Right lobe of liver (tissue), 6 donors: ENCODE measurements around the gene RAF1. TPM values are rescaled to one million over a fixed set of nuclear protein-coding genes. Genes with fewer than 3 reads are reported as not detected.
"Not testable (repeated sequence)": the region's sequence is repeated elsewhere in the genome, so short reads cannot be mapped to it uniquely, and the experiment has no call there.

Experiments used
- ATAC-seq, 4 donors: fragments of 200-7000 bp; cut with Tn5 transposase; one replicate each; pipeline ENCODE4 v1.9.1; 2020; ENCODE audit warnings: mild to moderate bottlenecking in 4 of 4, moderate library complexity in 4 of 4
- DNase-seq, 3 donors: peaks; one replicate each; pipeline ENCODE4 v3.0.0-alpha.2; 2020
- H3K27ac ChIP-seq, 3 donors: fragments of 200-600 bp; one replicate each; pipeline ENCODE4 v1.8.0; 2022
- H3K27me3 ChIP-seq, 2 donors: fragments of 200-600 bp; one replicate each; pipeline ENCODE4 v1.8.0; 2022
- H3K36me3 ChIP-seq, 4 donors: fragments of 200-600 bp; sonication (generic) in 1 of 4; one replicate each; pipeline versions ENCODE4 v1.5.1 to v1.8.0; 2017 to 2022; ENCODE audit warnings: control low read depth in 1 of 4
- H3K4me1 ChIP-seq, 4 donors: fragments of 200-600 bp; sonication (generic) in 1 of 4; one replicate each; pipeline versions ENCODE4 v1.5.1 to v1.8.0; 2017 to 2022; ENCODE audit warnings: control low read depth in 1 of 4
- H3K4me3 ChIP-seq, 3 donors: fragments of 200-600 bp; one replicate each; pipeline ENCODE4 v1.8.0; 2022
- H3K9me3 ChIP-seq, 4 donors: fragments of 200-600 bp; sonication (generic) in 1 of 4; one replicate each; pipeline versions ENCODE4 v1.5.1 to v1.8.0; 2017 to 2022; ENCODE audit warnings: control low read depth in 1 of 4
- CTCF ChIP-seq, 4 donors: fragments of 200-600 bp in 3 of 4; fragments of 450-650 bp in 1 of 4; IDR thresholded peaks; one replicate each; pipeline versions ENCODE4 v1.5.1 to v1.8.0; 2016 to 2022; ENCODE audit warnings: antibody characterized with exemption in 4 of 4, mild to moderate bottlenecking in 2 of 4
- POLR2A ChIP-seq: fragments of 450-650 bp; IDR thresholded peaks from one replicate; pipeline ENCODE4 v1.6.1; 2017; ENCODE audit warnings: antibody characterized with exemption, mild to moderate bottlenecking
- WGBS: methylation state at CpG from one replicate; pipeline ENCODE4 v1.1.6; 2018; ENCODE audit warnings: low coverage, low lambda C conversion rate; ENCODE audit not compliant: insufficient coverage; ENCODE audit errors: missing lambda C conversion rate; 5-methylcytosine and 5-hydroxymethylcytosine counted together
- intact Hi-C, 2 donors: fragments of 100-400 bp; cut with DNase I; formaldehyde crosslinking; loops; one replicate each; pipeline versions ENCODE4 v1.11.2 to v1.14.1; 2022
- total RNA-seq, 6 experiments: library from RNA; depleted of rRNA in 2 of 6; stranded (reverse); fragments of >200 nt in 2 of 6; fragmentation: NEBNext Ultra II Directional in 3 of 6; extraction: Animal tissue kit (Norgen Biotek cat#: 25700) in 3 of 6; gene quantifications; one replicate each; pipeline versions ENCODE4 v1.1.0 to v1.2.4, GENCODE V29; 2016 to 2023
- donor health status: DM: no; HTN: yes; CAD: no.
- donor health status: DM: no; HTN: no; CAD: no.
- donor health status: DM: no; HTN: no; CAD: no.
- donor health status: DM: no; HTN: yes; CAD: no.
- donor health status: DM: no; HTN: yes; CAD: no.

Gene RAF1
- total RNA-seq, 6 experiments from 2014 or later: 55.7 to 72.8 (median 60.4) TPM

- Histone ChIP-seq H3K27me3 (peaks cover 0 to 4% of the 10 kb centered on the region in 2 donors), H3K27ac (no peak overlapping the region), H3K4me1 (peaks cover 0 to 32% (median 5%) of the 10 kb centered on the region in 4 donors), H3K36me3 (no peaks in the 10 kb centered on the region), H3K4me3 (peak overlapping the region; percentile 19 to 45 (median 28)), H3K9me3 (no peaks in the 10 kb centered on the region)
- no peak for TF ChIP-seq CTCF (IDR thresholded peaks at IDR 0.05)
- no peak for TF ChIP-seq POLR2A
- no peak for ATAC-seq
- DNase-seq: peak in 1 of 3 donors; percentile 23
- WGBS: 6% methylated on average over 25 of the region's 26 CpGs
- intact Hi-C loops: no loop called here
Measured at GRCh38 chr3:12553921-12554391, 110.0 kb downstream of the RAF1 start.

- no peaks in the 10 kb centered on the region for H3K36me3 ChIP-seq
- ATAC-seq (no peak), DNase-seq (no peak)
- no peak overlapping the region for H3K27ac ChIP-seq
- no peak for TF ChIP-seq POLR2A
- no peak for TF ChIP-seq CTCF (IDR thresholded peaks at IDR 0.05)
- peaks cover 0 to 10% (median 0%) of the 10 kb centered on the region in 4 donors for H3K4me1 ChIP-seq
- peaks cover 0 to 4% of the 10 kb centered on the region in 2 donors for H3K27me3 ChIP-seq
- intact Hi-C loops: no loop called here
- no peaks in the 10 kb centered on the region for H3K9me3 ChIP-seq
- no peak overlapping the region for H3K4me3 ChIP-seq
- WGBS: 60% methylated on average over 7 of the region's 7 CpGs
Measured at GRCh38 chr3:12549971-12550760, 113.8 kb downstream of the RAF1 start.

GRCh38 chr3:12545473-12545791 is 118.5 kb downstream of the RAF1 start, which contains the start of gene MKRN2OS:
MKRN2OS (minus strand) TSS chr3:12545499; CDS start chr3:12545464, 35 bp downstream.
- Histone ChIP-seq H3K9me3 (no peaks in the 10 kb centered on the region), H3K4me3 (no peak within 1 kb of the TSS), H3K4me1 (no peaks in the 10 kb centered on the region), H3K36me3 (no peaks in the 10 kb centered on the region), H3K27ac (no peak within 1 kb of the TSS), H3K27me3 (no peaks in the 10 kb centered on the region)
- ATAC-seq (peak; percentile 28 to 85 (median 50)), DNase-seq (no peak)
- intact Hi-C loops: no loop called here
- TF ChIP-seq CTCF (IDR thresholded peaks at IDR 0.05): no peak
- no peak for TF ChIP-seq POLR2A
- WGBS: 88% methylated on average over 1 of the region's 4 CpGs

- TF ChIP-seq CTCF (IDR thresholded peaks at IDR 0.05) (no peak), POLR2A (no peak)
- intact Hi-C loops: no loop called here
- Histone ChIP-seq H3K4me3 (no peak overlapping the region), H3K36me3 (no peaks in the 10 kb centered on the region), H3K27me3 (no peaks in the 10 kb centered on the region), H3K9me3 (no peaks in the 10 kb centered on the region), H3K4me1 (no peaks in the 10 kb centered on the region), H3K27ac (no peak overlapping the region)
- ATAC-seq (no peak), DNase-seq (no peak)
- WGBS: 62% methylated on average over 10 of the region's 11 CpGs
Measured at GRCh38 chr3:12544652-12545472, 119.1 kb downstream of the RAF1 start.

- H3K27ac ChIP-seq, H3K36me3 ChIP-seq, H3K9me3 ChIP-seq, ATAC-seq, DNase-seq, H3K4me3 ChIP-seq, H3K4me1 ChIP-seq, intact Hi-C loops, H3K27me3 ChIP-seq: not testable (repeated sequence)
- 90% methylated on average over 12 of the region's 12 CpGs for WGBS
Measured at GRCh38 chr3:12543497-12543896, 120.4 kb downstream of the RAF1 start.
